Panc1 (cell line): ENCODE data around the gene CD44.

ENCODE experiments used
- TCF7L2 ChIP-seq: IDR thresholded peaks from 2 replicates; pipeline ENCODE4 v1.6.1; 2011; ENCODE audit warnings: mild to moderate bottlenecking, low read depth, low read length, inconsistent platforms
- TF ChIP-seq, protein P1 (sequence below): fragments of 450-650 bp; IDR thresholded peaks from 2 replicates; pipeline ENCODE4 v1.5.1; 2017; ENCODE audit warnings: mild to moderate bottlenecking

DNA sequence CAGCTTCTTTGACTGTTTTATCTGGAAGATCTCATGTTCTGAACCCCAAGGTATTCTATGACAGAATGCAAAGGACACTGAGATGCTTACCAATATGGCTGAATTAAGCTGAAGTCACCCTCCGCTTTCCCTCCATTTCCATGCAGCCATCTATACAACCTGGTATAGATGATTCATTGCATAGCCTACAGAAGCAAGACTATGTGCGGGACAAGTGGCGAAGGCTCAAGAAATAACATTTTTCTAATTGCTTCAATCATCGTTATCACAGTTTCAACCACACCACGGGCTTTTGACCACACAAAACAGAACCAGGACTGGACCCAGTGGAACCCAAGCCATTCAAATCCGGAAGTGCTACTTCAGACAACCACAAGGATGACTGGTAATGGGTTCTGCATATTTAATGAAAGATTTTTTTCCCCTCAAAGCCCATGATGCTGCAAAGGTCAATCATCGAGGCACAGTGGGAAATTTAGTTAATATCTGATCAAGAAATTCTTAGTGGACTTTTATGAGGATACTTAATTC lies 61.9 kb downstream of the CD44 start:
- no peak for TF ChIP-seq TCF7L2
- TF ChIP-seq, protein P1, sequence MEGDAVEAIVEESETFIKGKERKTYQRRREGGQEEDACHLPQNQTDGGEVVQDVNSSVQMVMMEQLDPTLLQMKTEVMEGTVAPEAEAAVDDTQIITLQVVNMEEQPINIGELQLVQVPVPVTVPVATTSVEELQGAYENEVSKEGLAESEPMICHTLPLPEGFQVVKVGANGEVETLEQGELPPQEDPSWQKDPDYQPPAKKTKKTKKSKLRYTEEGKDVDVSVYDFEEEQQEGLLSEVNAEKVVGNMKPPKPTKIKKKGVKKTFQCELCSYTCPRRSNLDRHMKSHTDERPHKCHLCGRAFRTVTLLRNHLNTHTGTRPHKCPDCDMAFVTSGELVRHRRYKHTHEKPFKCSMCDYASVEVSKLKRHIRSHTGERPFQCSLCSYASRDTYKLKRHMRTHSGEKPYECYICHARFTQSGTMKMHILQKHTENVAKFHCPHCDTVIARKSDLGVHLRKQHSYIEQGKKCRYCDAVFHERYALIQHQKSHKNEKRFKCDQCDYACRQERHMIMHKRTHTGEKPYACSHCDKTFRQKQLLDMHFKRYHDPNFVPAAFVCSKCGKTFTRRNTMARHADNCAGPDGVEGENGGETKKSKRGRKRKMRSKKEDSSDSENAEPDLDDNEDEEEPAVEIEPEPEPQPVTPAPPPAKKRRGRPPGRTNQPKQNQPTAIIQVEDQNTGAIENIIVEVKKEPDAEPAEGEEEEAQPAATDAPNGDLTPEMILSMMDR = no peak
